ENCODE data around the gene MICU1. TPM values are rescaled to one million over a fixed set of nuclear protein-coding genes. Genes with fewer than 3 reads are reported as not detected.
"Not testable (repeated sequence)": the region's sequence is repeated elsewhere in the genome, so short reads cannot be mapped to it uniquely, and the experiment has no call there.

The MICU1 gene
- total RNA-seq, 1 experiment from 2014 or later: 46.9 TPM

DNA sequence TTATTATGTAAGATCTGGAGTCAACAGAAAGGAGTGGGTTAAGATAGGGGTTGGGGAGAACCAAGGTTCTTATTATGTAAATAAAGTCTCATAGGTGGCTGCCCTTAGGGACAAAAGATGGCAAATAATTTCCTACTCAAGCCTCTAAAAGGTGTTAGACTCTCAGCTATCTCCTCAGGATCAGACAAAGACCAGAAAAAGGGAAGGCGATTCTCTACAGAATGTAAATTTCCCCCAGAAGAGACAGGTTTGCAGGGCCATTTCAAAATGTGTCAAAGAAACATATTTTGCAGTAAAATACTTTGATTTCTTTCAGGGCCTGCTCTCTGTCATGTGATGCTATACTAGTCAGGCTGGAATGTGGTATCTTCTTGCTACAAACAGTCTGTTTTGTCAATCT lies 80.3 kb downstream of the MICU1 start:
- ChIA-PET CTCF (no interaction called here), POLR2A (no interaction called here)
- no peaks in the 10 kb centered on the region; the same call in 1 of the 2 replicates for H3K9me3 ChIP-seq (ENCODE audit: control insufficient read depth, insufficient read depth, low read depth, low read length)
- H3K27me3 ChIP-seq (ENCODE audit: control insufficient read depth, insufficient read depth, low read length): no peaks in the 10 kb centered on the region
- H3K36me3 ChIP-seq (ENCODE audit: control insufficient read depth, insufficient read depth, low read length): 0 out of 2 replicates have a peak, but pooled peaks cover 4% of the 10 kb centered on the region
- no peak for ATAC-seq
- H3K27ac ChIP-seq (ENCODE audit: low read length): no peak overlapping the region
- in situ Hi-C loops (cut with HindIII; ENCODE audit: low pct_unique_long_range_greater_than_20kb, low sequenced_read_pairs) (no loop called here), intact Hi-C loops (cut with micrococcal nuclease; ENCODE audit: unreplicated experiment) (no loop called here)
- no peak overlapping the region for H3K4me3 ChIP-seq (ENCODE audit: low read depth in 2 of 2, low read length in 2 of 2)
- no peak for TF ChIP-seq CTCF (IDR thresholded peaks at IDR 0.05)
- TF ChIP-seq TCF7L2 (IDR thresholded peaks at IDR 0.05; ENCODE audit: low read depth, low read length): no peak
- no peak for TF ChIP-seq SIN3A (IDR thresholded peaks at IDR 0.05; ENCODE audit: borderline replicate concordance, insufficient read depth, low read depth, low read length)
- TF ChIP-seq, protein P1, sequence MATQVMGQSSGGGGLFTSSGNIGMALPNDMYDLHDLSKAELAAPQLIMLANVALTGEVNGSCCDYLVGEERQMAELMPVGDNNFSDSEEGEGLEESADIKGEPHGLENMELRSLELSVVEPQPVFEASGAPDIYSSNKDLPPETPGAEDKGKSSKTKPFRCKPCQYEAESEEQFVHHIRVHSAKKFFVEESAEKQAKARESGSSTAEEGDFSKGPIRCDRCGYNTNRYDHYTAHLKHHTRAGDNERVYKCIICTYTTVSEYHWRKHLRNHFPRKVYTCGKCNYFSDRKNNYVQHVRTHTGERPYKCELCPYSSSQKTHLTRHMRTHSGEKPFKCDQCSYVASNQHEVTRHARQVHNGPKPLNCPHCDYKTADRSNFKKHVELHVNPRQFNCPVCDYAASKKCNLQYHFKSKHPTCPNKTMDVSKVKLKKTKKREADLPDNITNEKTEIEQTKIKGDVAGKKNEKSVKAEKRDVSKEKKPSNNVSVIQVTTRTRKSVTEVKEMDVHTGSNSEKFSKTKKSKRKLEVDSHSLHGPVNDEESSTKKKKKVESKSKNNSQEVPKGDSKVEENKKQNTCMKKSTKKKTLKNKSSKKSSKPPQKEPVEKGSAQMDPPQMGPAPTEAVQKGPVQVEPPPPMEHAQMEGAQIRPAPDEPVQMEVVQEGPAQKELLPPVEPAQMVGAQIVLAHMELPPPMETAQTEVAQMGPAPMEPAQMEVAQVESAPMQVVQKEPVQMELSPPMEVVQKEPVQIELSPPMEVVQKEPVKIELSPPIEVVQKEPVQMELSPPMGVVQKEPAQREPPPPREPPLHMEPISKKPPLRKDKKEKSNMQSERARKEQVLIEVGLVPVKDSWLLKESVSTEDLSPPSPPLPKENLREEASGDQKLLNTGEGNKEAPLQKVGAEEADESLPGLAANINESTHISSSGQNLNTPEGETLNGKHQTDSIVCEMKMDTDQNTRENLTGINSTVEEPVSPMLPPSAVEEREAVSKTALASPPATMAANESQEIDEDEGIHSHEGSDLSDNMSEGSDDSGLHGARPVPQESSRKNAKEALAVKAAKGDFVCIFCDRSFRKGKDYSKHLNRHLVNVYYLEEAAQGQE (IDR thresholded peaks at IDR 0.05; ENCODE audit: insufficient read depth in 1 of 2, low read depth in 2 of 2, low read length in 1 of 2): no peak
- TF ChIP-seq POLR2AphosphoS5 (IDR thresholded peaks at IDR 0.05; ENCODE audit: low read depth, low read length): no peak
- H3K4me1 ChIP-seq (ENCODE audit: control insufficient read depth, insufficient read depth, low read length): no peaks in the 10 kb centered on the region
- no TSS peak for BruUV-seq (replicated peaks)
- DNase-seq (ENCODE audit: low read depth, low spot score): no peak

GRCh38 chr10:72543855-72544254 lies 82.0 kb downstream of the MICU1 start:
- H3K4me1 ChIP-seq (ENCODE audit: control insufficient read depth, insufficient read depth, low read length); H3K4me3 ChIP-seq (ENCODE audit: low read depth in 2 of 2, low read length in 2 of 2); H3K27me3 ChIP-seq (ENCODE audit: control insufficient read depth, insufficient read depth, low read length); H3K27ac ChIP-seq (ENCODE audit: low read length); H3K36me3 ChIP-seq (ENCODE audit: control insufficient read depth, insufficient read depth, low read length); intact Hi-C loops (cut with micrococcal nuclease; ENCODE audit: unreplicated experiment); H3K9me3 ChIP-seq (ENCODE audit: control insufficient read depth, insufficient read depth, low read depth, low read length); in situ Hi-C loops (cut with HindIII; ENCODE audit: low pct_unique_long_range_greater_than_20kb, low sequenced_read_pairs); CTCF ChIA-PET; ATAC-seq; BruUV-seq (replicated peaks); DNase-seq (ENCODE audit: low read depth, low spot score); POLR2A ChIA-PET: not testable (repeated sequence)

- ATAC-seq (no peak), DNase-seq (ENCODE audit: low read depth, low spot score) (no peak)
- no TSS peak for BruUV-seq (replicated peaks)
- Histone ChIP-seq H3K36me3 (ENCODE audit: control insufficient read depth, insufficient read depth, low read length) (no peaks in the 10 kb centered on the region), H3K9me3 (ENCODE audit: control insufficient read depth, insufficient read depth, low read depth, low read length) (no peaks in the 10 kb centered on the region; the same call in 1 of the 2 replicates), H3K27ac (ENCODE audit: low read length) (no peak overlapping the region), H3K4me3 (ENCODE audit: low read depth in 2 of 2, low read length in 2 of 2) (no peak overlapping the region), H3K27me3 (ENCODE audit: control insufficient read depth, insufficient read depth, low read length) (no peaks in the 10 kb centered on the region), H3K4me1 (ENCODE audit: control insufficient read depth, insufficient read depth, low read length) (no peaks in the 10 kb centered on the region)
- TF ChIP-seq POLR2AphosphoS5 (IDR thresholded peaks at IDR 0.05; ENCODE audit: low read depth, low read length): no peak
- TF ChIP-seq, protein P1 (IDR thresholded peaks at IDR 0.05; ENCODE audit: insufficient read depth in 1 of 2, low read depth in 2 of 2, low read length in 1 of 2): no peak
- no peak for TF ChIP-seq SIN3A (IDR thresholded peaks at IDR 0.05; ENCODE audit: borderline replicate concordance, insufficient read depth, low read depth, low read length)
- CTCF ChIA-PET: no interaction called here
- in situ Hi-C loops (cut with HindIII; ENCODE audit: low pct_unique_long_range_greater_than_20kb, low sequenced_read_pairs): no loop called here
- intact Hi-C loops (cut with micrococcal nuclease; ENCODE audit: unreplicated experiment): no loop called here
- POLR2A ChIA-PET: no interaction called here
Measured at GRCh38 chr10:72542396-72542815, 83.5 kb downstream of the MICU1 start.
